SKM-1 (cell line): ENCODE data around the gene NHLRC2.

Experiments used
- DNase-seq: peaks from one replicate; lab custom pipeline; 2025; ENCODE audit not compliant: unreplicated experiment; lab: John Stamatoyannopoulos, UW

The NHLRC2 gene

DNA sequence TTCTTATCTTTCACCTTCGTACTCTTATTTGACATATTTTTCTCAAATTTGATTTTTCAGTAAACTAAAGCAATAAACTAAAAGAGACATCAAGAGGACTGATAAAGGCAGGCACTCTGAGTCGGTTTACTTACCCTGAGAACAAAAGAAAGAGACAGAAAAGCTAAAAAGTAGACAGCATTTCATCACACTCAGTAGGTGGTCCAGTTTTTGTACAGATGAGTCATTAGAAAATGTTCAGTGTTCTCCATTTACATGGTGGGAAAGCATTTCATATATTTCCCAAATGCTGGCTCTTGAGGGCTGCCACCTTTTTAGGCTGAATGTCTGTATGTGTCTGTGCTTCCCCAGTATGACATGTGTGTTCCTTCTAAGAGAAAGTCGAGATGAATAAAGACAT lies 52.7 kb downstream of the NHLRC2 start:
- no peak for DNase-seq

DNA sequence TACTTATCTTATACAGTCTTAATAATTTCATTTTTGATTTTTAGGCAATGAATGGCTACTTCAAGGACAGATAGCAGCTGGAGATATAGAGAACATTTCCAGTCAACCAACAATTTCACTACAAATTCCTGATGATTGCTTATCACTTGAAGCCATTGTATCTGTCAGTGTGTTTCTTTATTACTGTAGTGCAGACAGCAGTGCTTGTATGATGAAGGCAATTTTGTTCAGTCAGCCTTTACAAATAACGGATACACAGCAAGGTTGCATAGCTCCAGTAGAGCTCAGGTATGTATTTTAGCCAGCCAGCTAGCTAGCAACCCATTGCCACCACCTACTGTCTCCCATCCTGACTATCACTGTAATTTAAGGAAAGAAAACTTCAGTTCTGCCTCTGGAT lies 53.8 kb downstream of the NHLRC2 start:
- DNase-seq = no peak

DNA sequence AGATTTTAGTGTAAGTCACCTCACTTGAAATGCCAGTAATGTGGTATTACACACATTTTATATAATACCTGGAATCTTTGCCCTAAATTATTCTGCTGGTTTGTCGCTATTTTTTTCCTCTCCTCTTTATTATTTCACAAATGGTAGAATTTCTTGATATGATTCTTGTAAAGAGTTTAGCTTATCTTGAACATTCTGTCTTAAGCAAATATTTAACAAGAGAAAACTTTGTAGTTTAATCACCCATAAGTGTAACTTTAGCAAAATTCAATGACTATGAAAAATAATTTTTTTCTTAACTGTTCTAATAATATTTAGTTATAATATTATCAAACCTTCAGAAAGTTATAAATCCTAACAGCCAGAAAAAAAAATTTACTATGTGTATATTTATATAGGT lies 56.7 kb downstream of the NHLRC2 start:
- no peak for DNase-seq

DNA sequence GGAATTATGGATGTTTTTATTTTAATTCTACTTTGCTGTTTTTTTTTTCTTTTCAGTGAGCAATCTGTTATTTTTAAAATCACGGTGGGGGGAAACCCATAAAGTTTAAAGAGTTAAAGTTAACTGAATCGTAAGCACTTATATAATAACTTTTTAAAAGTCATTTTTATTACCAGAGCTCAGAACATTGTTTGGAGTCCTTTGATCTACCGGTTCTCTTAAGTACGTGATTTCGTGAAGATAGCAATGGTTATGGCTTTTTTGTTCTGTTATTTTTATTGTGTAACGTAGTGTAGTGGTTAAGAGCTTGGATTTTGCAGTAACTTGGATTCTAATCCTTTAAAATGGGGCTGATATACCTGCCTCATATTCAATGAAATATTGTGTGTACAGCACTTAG lies 57.4 kb downstream of the NHLRC2 start:
- no peak for DNase-seq

DNA sequence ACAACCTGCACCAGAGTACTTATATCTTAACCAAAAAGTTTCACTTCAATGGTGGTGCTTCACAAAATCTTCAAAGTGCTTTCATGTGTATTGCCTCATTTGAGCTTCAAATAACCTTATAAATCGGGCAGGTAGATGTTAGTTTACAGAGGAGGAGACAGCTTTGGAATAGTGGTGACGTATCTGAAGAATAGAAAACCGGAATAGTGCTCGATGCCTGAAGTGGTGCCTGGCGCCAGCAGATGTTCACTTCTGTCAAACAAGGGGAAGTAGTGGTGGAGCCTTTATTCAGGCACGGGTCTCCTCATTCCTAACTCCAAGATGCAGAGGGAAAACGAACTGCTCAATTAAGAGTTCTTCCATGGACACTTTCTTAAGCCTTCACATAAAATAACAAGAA lies 58.1 kb downstream of the NHLRC2 start:
- DNase-seq = no peak

GRCh38 chr10:113914956-113915355 lies 60.5 kb downstream of the NHLRC2 start:
- DNase-seq = no peak

- no peak for DNase-seq
Observed at GRCh38 chr10:113915540-113915939, 61.1 kb downstream of the NHLRC2 start.

GRCh38 chr10:113916053-113916452 lies 61.6 kb downstream of the NHLRC2 start:
- DNase-seq = no peak

DNA sequence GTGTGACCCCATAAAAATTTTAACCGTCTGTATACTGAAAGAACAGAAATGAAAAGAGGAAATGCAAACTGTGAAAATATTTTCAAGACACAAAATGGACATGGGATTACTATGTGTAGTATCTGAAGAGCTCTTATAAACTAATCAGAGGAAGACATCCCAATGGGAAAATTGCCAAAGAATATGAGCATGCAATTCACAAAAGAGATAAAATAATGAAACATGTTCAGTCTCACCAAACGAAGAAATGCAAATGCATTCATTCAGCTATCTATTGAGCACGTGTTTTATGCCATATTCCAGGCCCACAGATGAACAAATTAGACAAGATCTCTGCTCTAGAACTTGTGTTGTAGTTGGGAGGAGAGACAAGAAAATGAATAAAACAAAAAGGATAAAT lies 63.2 kb downstream of the NHLRC2 start:
- no peak for DNase-seq

GRCh38 chr10:113920114-113920513 lies 65.7 kb downstream of the NHLRC2 start:
- no peak for DNase-seq

GRCh38 chr10:113920875-113921274 lies 66.4 kb downstream of the NHLRC2 start:
- no peak for DNase-seq

DNA sequence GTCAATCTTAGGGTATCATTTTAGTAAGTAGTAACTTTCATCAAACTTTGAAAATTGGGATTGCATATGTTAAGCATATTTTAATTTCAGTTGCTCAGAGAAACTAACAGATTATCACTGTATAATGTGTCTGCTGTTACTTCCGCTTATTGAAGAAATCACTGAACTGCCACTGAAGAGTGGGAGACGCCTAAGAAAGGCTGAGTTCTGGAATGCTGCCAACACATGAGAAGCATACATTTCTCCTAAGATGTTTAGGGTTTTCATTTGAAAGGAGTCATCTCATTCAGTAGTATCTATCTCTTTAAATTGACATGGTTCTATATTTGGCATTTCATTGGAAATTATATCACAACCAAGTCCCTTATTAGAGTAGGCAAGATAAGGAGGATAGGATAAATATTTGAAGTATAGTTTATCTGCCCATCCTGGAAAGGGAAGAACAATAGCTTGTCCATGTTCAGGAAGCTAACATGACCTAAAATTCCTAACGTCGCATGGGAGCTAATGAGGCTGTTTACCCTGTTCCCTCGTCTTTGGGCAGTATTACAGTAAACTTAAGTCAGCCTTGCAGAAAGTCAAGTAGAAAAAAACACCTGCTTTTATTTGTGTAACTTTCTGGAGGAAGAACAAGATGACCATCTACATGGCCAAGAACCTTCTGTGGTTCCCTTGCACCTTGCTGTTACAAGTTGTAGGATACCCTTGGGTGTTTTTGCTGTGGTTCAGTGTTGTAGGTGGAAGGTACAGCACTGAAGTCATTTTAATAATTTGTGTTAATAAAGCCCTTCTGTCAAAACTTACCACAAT lies 67.3 kb downstream of the NHLRC2 start:
- DNase-seq = no peak

- no peak for DNase-seq
Observed at GRCh38 chr10:113922787-113923570, 68.5 kb downstream of the NHLRC2 start.

- no peak for DNase-seq
Observed at GRCh38 chr10:113924186-113924585, 69.7 kb downstream of the NHLRC2 start.

- DNase-seq = no peak
Observed at GRCh38 chr10:113924664-113925063, 70.2 kb downstream of the NHLRC2 start.

DNA sequence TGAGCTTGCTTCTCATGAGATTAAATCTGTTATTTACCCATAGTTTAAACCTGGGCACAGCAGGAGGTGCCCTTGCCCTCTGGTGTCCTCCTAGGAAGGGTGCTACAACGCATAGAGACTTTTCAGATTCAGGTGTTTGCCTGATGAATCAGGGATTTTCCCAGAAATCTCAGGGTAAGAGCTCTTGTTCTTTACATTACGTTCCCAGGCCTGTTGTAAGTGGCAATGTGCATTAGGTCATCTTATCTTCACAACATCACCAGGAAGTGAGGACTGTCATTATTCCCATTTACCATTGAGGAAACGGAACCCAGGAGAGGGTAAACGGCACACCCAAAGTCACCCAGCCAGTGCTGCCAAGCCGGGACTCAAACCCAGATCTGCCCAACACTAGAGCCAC lies 73.0 kb downstream of the NHLRC2 start:
- no peak for DNase-seq

DNA sequence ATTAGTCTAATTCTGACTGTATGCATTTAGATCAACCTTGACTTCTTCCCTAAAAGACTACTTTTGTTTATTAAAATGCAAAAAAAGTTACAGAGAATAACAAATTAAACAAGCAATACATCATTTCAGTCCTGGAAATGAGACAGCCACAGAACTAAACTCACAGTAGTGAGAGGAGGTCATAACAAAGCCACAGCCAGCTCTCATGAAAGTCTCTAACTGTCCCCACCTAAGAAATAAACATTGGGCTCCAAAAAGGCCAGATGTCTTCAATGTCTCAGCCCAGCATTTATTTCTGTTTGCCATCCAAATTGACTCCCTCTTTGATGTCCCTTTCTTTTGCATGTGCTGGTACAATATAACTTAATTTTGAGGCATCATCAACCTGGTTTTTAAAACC lies 74.4 kb downstream of the NHLRC2 start:
- DNase-seq = no peak

GRCh38 chr10:113929522-113929921 lies 75.1 kb downstream of the NHLRC2 start:
- no peak for DNase-seq

DNA sequence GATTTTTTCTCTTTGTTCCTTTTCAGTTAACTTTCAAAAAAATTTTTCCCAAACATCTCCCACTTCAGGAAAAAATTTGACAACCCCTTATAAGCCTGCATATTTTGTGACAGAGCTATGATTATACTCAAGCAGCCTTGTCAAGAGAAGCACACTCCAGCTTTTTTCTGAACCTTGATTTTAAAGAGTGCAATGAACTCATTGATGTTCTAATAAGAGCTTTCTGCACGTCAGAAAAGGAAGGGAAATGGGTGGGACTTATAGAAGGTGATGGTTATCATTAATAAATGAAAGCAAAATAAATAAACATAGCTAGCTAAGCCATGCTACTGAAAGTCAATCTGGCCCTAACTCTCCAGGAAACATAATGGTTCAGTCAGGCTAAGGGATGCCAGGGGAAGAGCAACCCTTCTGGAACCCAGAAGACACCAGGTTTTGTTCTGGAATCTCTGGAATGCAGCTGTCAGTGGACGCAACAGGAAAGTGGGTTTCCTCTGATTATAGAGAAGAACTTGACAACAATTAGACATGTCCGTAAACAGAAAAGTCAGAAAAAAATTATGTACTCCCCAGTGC lies 76.1 kb downstream of the NHLRC2 start:
- DNase-seq = no peak

DNA sequence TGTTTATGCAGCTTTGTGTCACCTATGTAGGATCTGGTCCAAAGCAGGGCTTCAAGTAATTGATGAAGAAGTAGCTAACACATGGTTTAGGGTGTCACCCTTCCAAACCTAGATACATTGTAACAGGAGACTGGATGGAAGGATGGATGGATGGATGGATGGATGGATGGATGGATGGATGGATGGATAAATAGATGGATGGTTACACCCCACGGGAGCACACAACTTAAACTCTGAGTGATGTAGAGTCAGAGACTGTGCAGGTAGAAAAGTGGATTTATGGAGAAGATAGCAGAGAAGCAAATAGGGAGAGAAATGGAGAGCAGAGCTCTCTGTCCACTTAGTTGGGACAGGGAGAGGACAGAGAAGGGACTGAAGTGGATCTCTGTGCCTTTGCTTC lies 78.4 kb downstream of the NHLRC2 start:
- DNase-seq = no peak

DNA sequence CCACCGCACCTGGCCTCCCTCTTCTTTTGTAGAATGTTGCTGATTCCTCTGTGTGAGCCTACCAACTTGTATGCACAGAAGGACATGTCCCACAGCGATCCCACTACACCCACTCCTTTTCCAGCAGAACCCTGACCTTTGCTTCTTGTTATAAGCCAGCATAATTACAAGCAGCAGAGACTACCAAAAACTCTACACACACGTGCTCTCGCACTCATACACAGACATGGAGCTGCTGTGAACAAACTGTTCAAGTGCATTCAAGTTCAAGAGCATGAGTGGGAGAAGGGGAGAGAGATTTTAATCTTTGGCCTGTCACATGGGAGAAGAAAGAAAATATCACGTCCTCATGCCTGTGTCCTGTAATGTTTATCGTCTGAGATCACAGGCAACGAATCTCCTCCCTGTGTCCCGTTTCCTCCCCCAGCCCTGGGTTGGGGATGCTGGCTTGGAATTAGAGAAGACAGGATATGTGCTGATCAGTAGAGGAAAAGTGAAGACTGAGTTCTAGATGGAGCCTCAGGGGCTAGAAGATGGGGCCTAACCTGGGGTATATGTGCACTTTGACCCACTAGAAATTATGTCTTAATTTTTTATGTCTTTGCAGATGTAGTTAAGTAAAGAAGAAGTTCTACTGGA lies 79.6 kb downstream of the NHLRC2 start:
- no peak for DNase-seq

DNA sequence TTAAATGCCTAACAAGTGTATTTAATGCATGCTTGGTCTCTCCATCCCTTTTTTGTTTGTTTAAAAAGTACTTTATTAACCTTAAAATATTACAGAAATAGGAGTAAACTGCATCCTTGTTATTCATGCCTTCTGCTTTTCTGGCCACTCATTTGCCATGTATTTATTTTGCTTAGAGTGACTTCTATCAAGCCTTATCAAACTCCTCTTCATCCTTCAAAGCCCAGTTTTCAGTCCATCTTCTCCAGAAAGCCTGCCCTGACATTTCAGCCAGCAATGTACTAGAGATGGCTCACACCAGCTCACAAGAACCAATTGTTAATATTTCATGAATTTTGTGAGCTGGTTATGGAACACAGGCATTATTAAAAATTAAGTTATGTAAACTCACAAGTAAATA lies 82.8 kb downstream of the NHLRC2 start:
- DNase-seq = no peak
